Natural killer cell (primary cell): ENCODE measurements around the gene OSBPL3. TPM values are rescaled to one million over a fixed set of nuclear protein-coding genes. Genes with fewer than 3 reads are reported as not detected.
"Not testable (repeated sequence)": the region's sequence is repeated elsewhere in the genome, so short reads cannot be mapped to it uniquely, and the experiment has no call there.

ENCODE experiments used
- ATAC-seq, 3 donors: fragments of 150-1000 bp in 2 of 3; fragments of 200-7000 bp in 1 of 3; cut with Tn5 transposase; 1 replicate in 1 of 3; 2 replicates in 2 of 3; pipeline ENCODE4 v1.10.0; 2021; ENCODE audit warnings: mild to moderate bottlenecking in 2 of 3, moderate library complexity in 2 of 3
- DNase-seq, 2 donors: peaks; one replicate each; pipeline versions ENCODE4 v3.0.0 to v3.0.0-alpha.2; 2013 to 2021; ENCODE audit warnings: mixed read lengths in 1 of 2
- H3K27ac ChIP-seq: one replicate; pipeline ENCODE4 v1.5.1; 2013; ENCODE audit warnings: mild to moderate bottlenecking, low read length
- H3K27me3 ChIP-seq: one replicate; pipeline ENCODE4 v1.6.1; 2013; ENCODE audit warnings: low read length; ENCODE audit not compliant: control insufficient read depth, insufficient read depth
- H3K36me3 ChIP-seq: one replicate; pipeline ENCODE4 v1.6.1; 2013; ENCODE audit warnings: low read length; ENCODE audit not compliant: control insufficient read depth, insufficient read depth
- H3K4me1 ChIP-seq: one replicate; pipeline ENCODE4 v1.6.1; 2013; ENCODE audit warnings: low read length; ENCODE audit not compliant: control insufficient read depth, insufficient read depth
- H3K4me3 ChIP-seq: one replicate; pipeline ENCODE4 v1.5.1; 2013; ENCODE audit warnings: low read length
- H3K9me3 ChIP-seq: one replicate; pipeline ENCODE4 v1.6.1; 2013; ENCODE audit warnings: low read length; ENCODE audit not compliant: control insufficient read depth, insufficient read depth
- H3K27ac Mint-ChIP-seq, 2 donors: one replicate each; pipeline ENCODE4 v1.8.0; 2022; ENCODE audit warnings: mild to moderate bottlenecking in 2 of 2, mixed read lengths in 2 of 2, moderate library complexity in 1 of 2
- H3K27me3 Mint-ChIP-seq, 2 donors: one replicate each; pipeline ENCODE4 v1.8.0; 2022; ENCODE audit warnings: low read depth in 2 of 2, mixed read lengths in 2 of 2
- H3K36me3 Mint-ChIP-seq: one replicate; pipeline ENCODE4 v1.8.0; 2022; ENCODE audit warnings: mixed read lengths
- H3K4me1 Mint-ChIP-seq, 2 donors: one replicate each; pipeline ENCODE4 v1.8.0; 2022; ENCODE audit warnings: mixed read lengths in 2 of 2
- H3K4me3 Mint-ChIP-seq: one replicate; pipeline ENCODE4 v1.8.0; 2022; ENCODE audit warnings: mild to moderate bottlenecking, moderate library complexity, mixed read lengths
- H3K9me3 Mint-ChIP-seq, 2 donors: one replicate each; pipeline ENCODE4 v1.8.0; 2022; ENCODE audit warnings: mixed read lengths in 2 of 2
- CTCF ChIP-seq: fragments of 200-600 bp; IDR thresholded peaks from one replicate; pipeline ENCODE4 v1.8.0; 2022; ENCODE audit warnings: antibody characterized with exemption
- WGBS: methylation state at CpG from one replicate; pipeline ENCODE4 v1.1.7; 2013; ENCODE audit warnings: missing lambda C conversion rate; ENCODE audit not compliant: insufficient coverage; 5-methylcytosine and 5-hydroxymethylcytosine counted together
- intact Hi-C: fragments of 100-400 bp; cut with micrococcal nuclease; formaldehyde crosslinking; loops from one replicate; pipeline ENCODE4 v1.14.2; 2022
- total RNA-seq, 4 donors: library from RNA; stranded (reverse); fragments of 120-200 nt in 1 of 4; gene quantifications; one replicate each; pipeline versions ENCODE4 v1.2.3 to v1.2.4, GENCODE V29; 2013 to 2022

OSBPL3 gene
- total RNA-seq, 3 donors from 2014 or later (not counting 1 experiment from before 2014, with no cell fraction given): 50.7 to 99.1 (median 65.1) TPM

GRCh38 chr7:25014756-25015155 is 34.8 kb upstream of the OSBPL3 start:
- intact Hi-C loops: no loop called here
- Histone ChIP-seq H3K9me3 (no peaks in the 10 kb centered on the region), H3K4me1 (no peaks in the 10 kb centered on the region), H3K27me3 (no peaks in the 10 kb centered on the region), H3K4me3 (no peak overlapping the region), H3K36me3 (no peaks in the 10 kb centered on the region), H3K27ac (no peak overlapping the region)
- Mint-ChIP-seq H3K36me3 (no peaks in the 10 kb centered on the region), H3K27me3 (peaks cover 4 to 11% of the 10 kb centered on the region in 2 donors), H3K4me1 (no peaks in the 10 kb centered on the region), H3K27ac (no peak overlapping the region), H3K9me3 (no peaks in the 10 kb centered on the region), H3K4me3 (no peak overlapping the region)
- ATAC-seq (no peak), DNase-seq (no peak)
- no peak for TF ChIP-seq CTCF
- WGBS: 75% methylated on average over 1 of the region's 2 CpGs

- DNase-seq, H3K27me3 ChIP-seq, H3K9me3 ChIP-seq, H3K4me3 Mint-ChIP-seq, ATAC-seq, H3K4me1 ChIP-seq, H3K27ac Mint-ChIP-seq, intact Hi-C loops, H3K36me3 Mint-ChIP-seq, H3K9me3 Mint-ChIP-seq, H3K4me1 Mint-ChIP-seq, H3K36me3 ChIP-seq, H3K4me3 ChIP-seq, H3K27ac ChIP-seq: not testable (repeated sequence)
- WGBS: 96% methylated on average over 3 of the region's 3 CpGs
- peaks cover 4 to 11% of the 10 kb centered on the region in 2 donors for H3K27me3 Mint-ChIP-seq
Observed at GRCh38 chr7:25012710-25013109, 32.7 kb upstream of the OSBPL3 start.

- Histone ChIP-seq H3K4me1 (no peaks in the 10 kb centered on the region), H3K27me3 (no peaks in the 10 kb centered on the region), H3K27ac (no peak overlapping the region), H3K4me3 (no peak overlapping the region), H3K9me3 (no peaks in the 10 kb centered on the region), H3K36me3 (no peaks in the 10 kb centered on the region)
- Mint-ChIP-seq H3K36me3 (no peaks in the 10 kb centered on the region), H3K4me3 (no peak overlapping the region), H3K27me3 (peaks cover 4 to 11% of the 10 kb centered on the region in 2 donors), H3K4me1 (no peaks in the 10 kb centered on the region), H3K27ac (no peak overlapping the region), H3K9me3 (no peaks in the 10 kb centered on the region)
- DNase-seq (no peak), ATAC-seq (no peak)
- TF ChIP-seq CTCF: no peak
- intact Hi-C loops: no loop called here
Observed at GRCh38 chr7:25012254-25012653, 32.3 kb upstream of the OSBPL3 start.

GRCh38 chr7:25009257-25009656 is 29.3 kb upstream of the OSBPL3 start:
- peaks cover 0 to 4% of the 10 kb centered on the region in 2 donors for H3K27me3 Mint-ChIP-seq
- TF ChIP-seq CTCF: no peak
- Histone ChIP-seq H3K9me3 (no peaks in the 10 kb centered on the region), H3K36me3 (no peaks in the 10 kb centered on the region), H3K27ac (no peak overlapping the region), H3K27me3 (no peaks in the 10 kb centered on the region), H3K4me3 (no peak overlapping the region), H3K4me1 (no peaks in the 10 kb centered on the region)
- intact Hi-C loops: no loop called here
- no peak for DNase-seq
- H3K4me1 Mint-ChIP-seq: no peaks in the 10 kb centered on the region
- no peaks in the 10 kb centered on the region for H3K9me3 Mint-ChIP-seq
- no peaks in the 10 kb centered on the region for H3K36me3 Mint-ChIP-seq
- WGBS: 78% methylated on average over 5 of the region's 5 CpGs
- no peak for ATAC-seq
- H3K27ac Mint-ChIP-seq: no peak overlapping the region
- H3K4me3 Mint-ChIP-seq: no peak overlapping the region
